ENCODE results near the gene DLGAP1.

DLGAP1 gene

GRCh38 chr18:3489462-3489861, 965.6 kb downstream of the DLGAP1 start:
- TF ChIP-seq CTCF (IDR thresholded peaks at IDR 0.05; ENCODE audit: low read depth, low read length): no peak
- no peak overlapping the region for H3K4me3 ChIP-seq (replicated peaks in 1 of 2; ENCODE audit: low read depth in 2 of 2, low read length in 2 of 2)
- DNase-seq (ENCODE audit: low read depth in 2 of 2): no peak

GRCh38 chr18:3486512-3486911, 968.6 kb downstream of the DLGAP1 start:
- no peak for DNase-seq (ENCODE audit: low read depth in 2 of 2)
- H3K4me3 ChIP-seq (replicated peaks in 1 of 2; ENCODE audit: low read depth in 2 of 2, low read length in 2 of 2): no peak overlapping the region
- TF ChIP-seq CTCF (IDR thresholded peaks at IDR 0.05; ENCODE audit: low read depth, low read length): no peak

- no peak overlapping the region for H3K4me3 ChIP-seq (replicated peaks in 1 of 2; ENCODE audit: low read depth in 2 of 2, low read length in 2 of 2)
- no peak for DNase-seq (ENCODE audit: low read depth in 2 of 2)
- no peak for TF ChIP-seq CTCF (IDR thresholded peaks at IDR 0.05; ENCODE audit: low read depth, low read length)
Measured at GRCh38 chr18:3485153-3486149, 969.7 kb downstream of the DLGAP1 start.

GRCh38 chr18:3482258-3482657, 972.8 kb downstream of the DLGAP1 start:
- TF ChIP-seq CTCF (IDR thresholded peaks at IDR 0.05; ENCODE audit: low read depth, low read length): no peak
- no peak for DNase-seq (ENCODE audit: low read depth in 2 of 2)
- H3K4me3 ChIP-seq (replicated peaks in 1 of 2; ENCODE audit: low read depth in 2 of 2, low read length in 2 of 2): no peak overlapping the region

- TF ChIP-seq CTCF (IDR thresholded peaks at IDR 0.05; ENCODE audit: low read depth, low read length): peak; percentile 65
- peak; percentile 60 to 69 for DNase-seq (ENCODE audit: low read depth in 2 of 2)
- no peak overlapping the region for H3K4me3 ChIP-seq (replicated peaks in 1 of 2; ENCODE audit: low read depth in 2 of 2, low read length in 2 of 2)
Measured at GRCh38 chr18:3481696-3482210, 973.4 kb downstream of the DLGAP1 start.

- TF ChIP-seq CTCF (IDR thresholded peaks at IDR 0.05; ENCODE audit: low read depth, low read length): no peak
- no peak overlapping the region for H3K4me3 ChIP-seq (replicated peaks in 1 of 2; ENCODE audit: low read depth in 2 of 2, low read length in 2 of 2)
- no peak for DNase-seq (ENCODE audit: low read depth in 2 of 2)
Measured at GRCh38 chr18:3480827-3481573, 974.1 kb downstream of the DLGAP1 start.
